Breast epithelium (tissue), 3 donors: Measurements from ENCODE around the gene WWOX.

Experiments
- CTCF ChIP-seq, 3 donors: fragments of 450-650 bp; IDR thresholded peaks; one replicate each; pipeline ENCODE4 v1.5.1; 2016 to 2017; ENCODE audit warnings: antibody characterized with exemption in 3 of 3, mild to moderate bottlenecking in 3 of 3, moderate library complexity in 3 of 3
- POLR2A ChIP-seq: fragments of 450-650 bp; IDR thresholded peaks from one replicate; pipeline ENCODE4 v1.6.1; 2016; ENCODE audit warnings: antibody characterized with exemption, mild to moderate bottlenecking, moderate library complexity

- TF ChIP-seq POLR2A (no peak), CTCF (IDR thresholded peaks at IDR 0.05) (no peak)
These were observed 1034.8 kb downstream of the WWOX start for GRCh38 chr16:79134300-79134699.
